NCI-H2196 treated with DMSO at 0.1 percent for 48 hours (cell line): ENCODE data around the gene PKN1.
A peak's percentile ranks its signal among the peaks of the same experiment; 100 is the strongest.

ENCODE experiments used
- DNase-seq: peaks from one replicate; lab custom pipeline; 2025; ENCODE audit not compliant: unreplicated experiment; lab: John Stamatoyannopoulos, UW

PKN1 gene

DNA sequence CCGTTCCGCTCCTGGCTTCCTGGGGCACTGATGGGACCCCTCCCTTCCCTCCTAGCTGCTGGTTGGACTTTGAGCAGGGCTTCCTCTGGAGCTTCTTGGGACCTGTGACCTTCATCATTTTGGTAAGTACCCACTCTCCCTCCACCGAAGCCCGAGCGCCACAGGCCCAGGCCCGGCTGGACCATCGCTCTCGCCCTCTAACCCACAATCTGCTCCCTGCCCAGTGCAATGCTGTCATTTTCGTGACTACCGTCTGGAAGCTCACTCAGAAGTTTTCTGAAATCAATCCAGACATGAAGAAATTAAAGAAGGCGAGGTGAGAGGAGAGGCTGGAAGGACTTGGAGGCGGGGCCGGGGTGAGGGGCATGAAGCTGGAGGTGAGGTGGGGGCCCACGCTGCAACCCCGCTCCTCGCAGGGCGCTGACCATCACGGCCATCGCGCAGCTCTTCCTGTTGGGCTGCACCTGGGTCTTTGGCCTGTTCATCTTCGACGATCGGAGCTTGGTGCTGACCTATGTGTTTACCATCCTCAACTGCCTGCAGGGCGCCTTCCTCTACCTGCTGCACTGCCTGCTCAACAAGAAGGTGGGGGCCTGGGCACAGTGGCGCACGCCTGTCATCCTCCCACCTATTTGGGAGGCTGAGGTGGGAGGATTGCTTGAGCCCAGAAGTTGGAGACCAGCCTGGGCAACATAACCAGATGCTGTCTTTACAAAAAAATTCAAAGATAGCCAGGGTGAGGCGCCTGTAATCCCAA is 26.3 kb upstream of the PKN1 start:
- no peak for DNase-seq

- DNase-seq: no peak
Observed at GRCh38 chr19:14407605-14408484, 25.3 kb upstream of the PKN1 start.

DNA sequence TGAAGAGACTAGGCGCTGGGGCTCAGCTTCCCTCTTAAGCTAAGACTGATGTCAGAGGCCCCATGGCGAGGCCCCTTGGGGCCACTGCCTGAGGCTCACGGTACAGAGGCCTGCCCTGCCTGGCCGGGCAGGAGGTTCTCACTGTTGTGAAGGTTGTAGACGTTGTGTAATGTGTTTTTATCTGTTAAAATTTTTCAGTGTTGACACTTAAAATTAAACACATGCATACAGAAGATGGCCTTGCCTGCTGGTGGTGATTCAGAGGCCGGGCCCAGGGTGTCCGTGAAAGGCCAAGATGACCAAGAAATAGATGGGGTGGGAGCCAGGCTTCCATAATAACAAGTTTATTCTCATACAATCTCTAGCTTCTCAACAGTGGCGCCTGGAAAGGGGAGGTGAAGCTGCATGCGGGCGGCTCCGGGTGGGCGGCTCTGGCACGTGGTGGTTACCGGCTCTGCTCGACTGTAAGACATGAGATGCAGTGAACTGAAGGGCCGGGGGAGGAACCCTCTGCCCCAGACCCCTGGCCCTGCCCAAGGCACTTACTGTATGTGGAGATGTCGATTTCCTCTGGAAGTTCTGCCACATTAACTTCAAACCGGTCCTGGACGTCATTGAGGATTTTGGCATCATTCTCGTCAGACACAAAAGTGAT is 24.5 kb upstream of the PKN1 start:
- no peak for DNase-seq

- DNase-seq: no peak
Observed at GRCh38 chr19:14409146-14410023, 23.7 kb upstream of the PKN1 start.

GRCh38 chr19:14410091-14411051 is 22.7 kb upstream of the PKN1 start:
- no peak for DNase-seq

DNA sequence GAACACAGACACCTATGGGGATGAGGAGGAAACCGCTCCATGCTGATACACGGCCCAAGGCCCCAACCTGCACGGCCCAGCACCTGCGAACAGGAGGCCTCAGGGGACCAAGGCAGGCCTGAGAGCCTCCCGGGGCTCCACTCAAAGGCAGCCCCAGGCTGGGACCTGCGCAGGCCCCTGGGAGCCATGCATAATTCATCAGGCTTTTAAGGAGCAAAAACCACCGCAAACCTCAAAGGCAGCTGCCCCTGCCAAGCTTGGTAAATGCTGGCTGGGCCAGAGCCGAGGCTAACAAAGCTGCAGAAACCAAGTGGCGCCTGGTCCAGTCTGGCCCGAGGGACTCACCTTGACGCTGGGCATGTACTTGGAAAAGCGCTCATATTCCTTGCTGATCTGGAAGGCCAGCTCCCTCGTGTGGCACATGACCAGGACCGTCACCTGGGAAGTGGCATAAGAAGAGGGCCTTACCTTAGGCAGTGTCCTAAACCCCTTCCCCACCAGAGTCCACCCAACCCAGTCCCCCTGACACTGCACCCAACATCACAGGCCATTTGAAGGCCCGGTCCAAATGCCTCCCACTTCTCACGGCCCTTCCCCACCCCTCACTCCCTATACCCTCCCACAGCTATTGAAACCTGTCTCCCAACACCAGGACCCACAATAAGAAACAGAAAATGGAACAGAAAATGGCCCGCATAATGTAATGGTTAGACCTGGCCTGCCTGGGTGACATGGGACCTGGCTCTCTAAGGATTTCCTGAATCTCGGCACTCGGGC is 21.8 kb upstream of the PKN1 start:
- no peak for DNase-seq

DNA sequence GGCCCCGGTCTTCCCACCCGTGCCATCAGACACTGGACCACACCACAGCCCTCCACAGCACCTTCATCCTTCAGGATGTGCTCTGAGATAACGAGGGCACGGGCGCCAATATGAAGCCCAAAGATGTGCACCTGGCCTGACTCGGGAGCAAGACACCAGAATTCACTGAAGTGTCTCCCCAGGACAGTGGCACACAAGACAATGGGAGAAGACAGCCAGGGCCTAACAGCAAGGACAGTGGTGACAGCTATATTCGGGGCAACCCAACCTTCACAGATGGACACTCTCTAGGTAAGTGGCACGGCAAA is 21.2 kb upstream of the PKN1 start:
- DNase-seq: no peak

GRCh38 chr19:14412324-14412995 is 20.6 kb upstream of the PKN1 start:
- DNase-seq: no peak

DNA sequence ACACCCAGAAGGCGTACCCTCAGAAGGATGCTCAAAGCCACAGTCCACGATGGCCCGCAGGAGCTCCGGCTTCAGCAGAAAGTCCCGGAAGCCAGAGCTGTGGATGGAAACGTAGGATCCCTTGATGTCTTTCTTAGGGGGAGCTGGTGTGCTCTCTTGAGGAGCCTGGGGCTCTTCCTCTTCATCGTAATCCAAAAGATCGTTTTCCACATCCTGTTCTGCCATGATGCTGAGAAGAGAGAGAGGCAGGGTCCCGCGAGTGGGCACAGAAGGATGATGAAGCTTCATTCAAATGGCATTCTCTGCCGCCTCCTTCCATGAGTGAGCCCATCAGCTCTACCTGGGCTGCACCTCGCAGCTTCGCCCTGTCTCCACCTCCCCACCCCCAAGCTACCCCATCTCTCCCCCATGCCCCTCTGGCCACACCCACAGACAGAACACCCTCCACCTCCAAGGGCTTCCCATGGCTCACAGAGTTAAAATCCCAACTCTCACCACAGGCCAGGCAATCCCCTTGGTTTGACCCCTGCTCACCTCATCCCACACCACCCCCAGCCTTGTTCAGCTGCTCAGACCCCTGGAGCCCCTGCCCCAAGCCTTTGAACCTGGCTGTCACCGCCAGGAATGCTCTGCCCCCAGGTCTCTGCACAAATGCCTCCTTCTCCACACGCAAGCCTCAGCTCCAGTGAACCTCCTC is 20.0 kb upstream of the PKN1 start:
- no peak for DNase-seq

DNA sequence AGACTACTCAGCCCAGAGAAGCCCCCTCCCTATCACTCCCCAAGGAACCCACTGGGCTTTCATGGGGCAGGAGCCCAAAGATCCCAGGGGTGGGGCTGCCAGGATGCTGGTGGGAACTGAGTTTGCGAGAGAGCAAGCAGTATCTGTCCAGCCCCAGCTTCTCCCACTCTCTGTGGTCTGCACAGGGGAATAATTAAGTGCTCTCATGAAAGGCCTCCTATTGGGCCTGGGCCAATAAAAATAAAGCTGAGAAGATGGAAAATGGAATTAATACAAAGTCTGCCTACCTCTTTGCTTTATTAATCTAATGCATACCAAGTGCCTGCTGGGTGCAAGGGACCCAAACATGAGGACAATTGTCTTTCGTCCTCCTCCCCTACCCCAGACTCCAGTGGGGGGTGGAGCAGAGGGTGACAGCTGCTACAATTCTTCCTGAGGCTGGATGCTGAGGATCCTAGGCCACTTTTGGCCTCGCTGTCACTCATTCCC is 19.4 kb upstream of the PKN1 start:
- DNase-seq: no peak

- DNase-seq: no peak
Observed at GRCh38 chr19:14414926-14415690, 18.0 kb upstream of the PKN1 start.

DNA sequence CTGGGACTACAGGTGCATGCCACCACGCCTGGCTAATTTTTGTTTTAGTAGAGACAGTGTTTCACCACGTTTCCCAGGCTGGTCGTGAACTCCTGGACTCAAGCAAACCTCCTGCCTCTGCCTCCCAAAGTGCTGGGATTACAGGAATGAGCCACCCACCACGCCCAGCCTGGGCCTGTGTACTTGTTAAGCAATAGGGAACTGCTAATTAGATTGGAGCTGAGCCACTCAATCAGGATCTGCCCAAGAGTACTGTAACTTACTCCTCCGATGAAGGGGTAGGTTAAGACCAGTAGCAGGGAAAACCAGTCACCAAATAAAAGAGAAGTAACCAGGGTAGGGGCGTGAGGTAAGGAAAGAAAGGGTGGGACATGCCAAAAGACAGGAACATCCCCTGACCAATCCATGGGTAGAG is 16.3 kb upstream of the PKN1 start:
- DNase-seq: no peak

GRCh38 chr19:14418856-14419105 is 14.3 kb upstream of the PKN1 start:
- no peak for DNase-seq

DNA sequence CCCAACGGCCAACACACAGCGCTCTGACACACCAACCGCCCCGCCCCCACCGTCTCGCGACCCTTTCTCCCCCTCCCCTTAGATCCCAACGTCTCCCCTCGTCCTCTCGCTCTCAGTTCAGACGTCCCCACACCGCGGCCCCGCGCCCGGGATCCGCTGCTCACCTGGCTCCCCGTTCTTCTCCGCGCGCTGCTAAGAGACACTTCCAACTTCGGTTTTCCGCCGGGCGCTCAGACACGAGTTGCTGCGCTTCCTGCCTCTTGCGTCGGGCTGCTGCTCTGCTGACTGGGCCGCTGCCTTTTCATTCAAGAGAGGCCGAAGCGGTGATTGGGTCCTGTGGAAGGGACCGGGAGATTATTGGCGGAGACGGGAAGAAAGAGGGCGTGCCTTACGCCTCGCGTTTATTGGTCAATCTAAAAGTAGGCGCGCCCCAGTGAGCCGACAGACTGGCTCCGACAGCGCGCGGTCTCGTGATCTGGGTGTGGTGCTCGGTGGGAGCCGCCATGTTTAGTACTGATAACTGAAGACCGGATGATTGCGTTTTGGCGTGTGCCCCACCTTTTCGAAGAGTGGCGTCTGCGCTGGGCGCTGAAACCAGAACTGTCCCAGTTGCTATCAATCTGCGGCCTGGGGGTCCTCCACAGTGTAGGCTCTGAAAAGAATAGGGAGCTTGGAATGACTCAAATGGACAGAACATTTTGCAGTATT is 13.8 kb upstream of the PKN1 start, which contains the start of gene DDX39A:
DDX39A (minus strand) TSS at position 236 of the 708 bp plus-strand sequence. CDS start 6,121 bp downstream, outside the sequence.
- DNase-seq: peak; percentile 99

DNA sequence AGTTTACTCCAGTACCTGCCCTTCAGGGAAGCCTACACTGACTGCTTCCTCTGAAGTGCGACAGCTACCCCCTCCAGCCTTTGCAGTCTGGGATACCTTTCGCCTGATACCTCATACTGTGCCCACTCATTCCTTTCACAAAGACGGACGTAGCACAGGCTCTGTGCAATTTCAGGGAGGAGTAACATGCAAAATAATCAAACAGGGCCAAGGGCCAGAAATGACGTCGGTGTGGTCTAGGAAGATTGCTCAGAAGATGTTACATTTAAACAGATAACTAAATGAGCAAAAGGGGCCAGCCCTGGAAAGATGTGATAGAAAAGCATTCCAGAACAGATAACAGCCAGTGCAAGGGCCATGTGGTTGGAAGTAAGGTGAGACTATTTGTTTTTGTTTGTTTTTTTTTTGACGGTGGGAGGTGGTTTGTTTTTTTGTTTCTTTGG is 7.4 kb upstream of the PKN1 start:
- DNase-seq: no peak

DNA sequence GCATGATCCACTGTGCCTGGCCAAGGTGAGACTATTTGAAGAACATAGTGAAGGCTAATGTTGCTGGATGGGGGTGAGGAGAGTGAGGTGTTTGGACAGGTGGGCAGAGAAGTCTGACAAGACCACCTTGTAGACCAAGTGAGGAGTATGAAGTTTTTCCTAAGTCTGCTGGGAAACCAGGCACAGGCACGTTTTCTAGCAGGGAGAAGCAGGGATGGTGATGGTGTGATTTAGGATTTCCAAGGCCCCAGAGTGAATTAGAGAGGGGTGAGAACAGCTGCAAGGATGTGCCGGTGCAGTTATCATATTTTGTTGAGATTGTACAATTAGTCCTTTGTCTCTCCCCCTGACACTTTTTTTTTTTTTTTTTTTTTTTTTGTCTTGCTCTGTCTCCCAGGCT is 5.6 kb upstream of the PKN1 start:
- DNase-seq: no peak
